Cardiac fibroblast (primary cell): ENCODE data around the gene ST3GAL4.

Experiments
- DNase-seq, 2 donors: peaks; one replicate each; pipeline versions ENCODE4 v3.0.0 to v3.0.0-alpha.2; 2010; ENCODE audit warnings: low read depth in 2 of 2
- H3K4me3 ChIP-seq, 2 donors: replicated peaks in 1 of 2; 1 replicate in 1 of 2; 2 replicates in 1 of 2; pipeline ENCODE4 v1.5.1; 2011; ENCODE audit warnings: low read depth in 2 of 2, low read length in 2 of 2, mild to moderate bottlenecking in 2 of 2, moderate library complexity in 1 of 2
- CTCF ChIP-seq: IDR thresholded peaks from one replicate; pipeline ENCODE4 v1.5.1; 2011; ENCODE audit warnings: low read depth, mild to moderate bottlenecking, low read length, inconsistent platforms

The ST3GAL4 gene

GRCh38 chr11:126443120-126443519, 87.6 kb downstream of the ST3GAL4 start:
- DNase-seq, result no peak
- H3K4me3 ChIP-seq, result no peak overlapping the region
- no peak for TF ChIP-seq CTCF

- TF ChIP-seq CTCF, result no peak
- H3K4me3 ChIP-seq, result no peak overlapping the region
- DNase-seq, result no peak
Observed at GRCh38 chr11:126444072-126444471, 88.6 kb downstream of the ST3GAL4 start.

GRCh38 chr11:126446581-126446980, 91.1 kb downstream of the ST3GAL4 start:
- DNase-seq, result no peak
- no peak overlapping the region for H3K4me3 ChIP-seq
- TF ChIP-seq CTCF, result no peak

DNA sequence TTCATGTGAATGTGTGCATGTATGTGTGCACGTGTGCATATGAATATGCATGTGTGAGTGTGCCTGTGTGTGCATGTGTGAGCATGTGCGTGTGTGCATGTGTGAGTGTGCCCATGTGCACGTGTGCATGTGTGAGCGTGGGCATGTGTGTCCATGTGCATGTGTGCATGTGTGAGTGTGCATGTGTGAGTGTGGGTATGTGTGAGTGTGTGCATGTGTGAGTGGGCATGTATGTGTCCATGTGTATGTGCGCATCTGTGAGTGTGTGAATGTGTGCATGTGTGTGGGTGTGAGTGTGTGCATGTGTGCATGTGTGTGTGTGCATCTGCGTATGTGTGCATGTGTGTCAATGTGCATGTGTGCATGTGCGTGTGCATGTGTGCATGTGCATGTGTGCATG, 94.7 kb downstream of the ST3GAL4 start:
- H3K4me3 ChIP-seq, result no peak overlapping the region
- DNase-seq, result no peak
- TF ChIP-seq CTCF, result no peak

- no peak for TF ChIP-seq CTCF
- no peak overlapping the region for H3K4me3 ChIP-seq
- no peak for DNase-seq
Observed at GRCh38 chr11:126450806-126451205, 95.3 kb downstream of the ST3GAL4 start.

DNA sequence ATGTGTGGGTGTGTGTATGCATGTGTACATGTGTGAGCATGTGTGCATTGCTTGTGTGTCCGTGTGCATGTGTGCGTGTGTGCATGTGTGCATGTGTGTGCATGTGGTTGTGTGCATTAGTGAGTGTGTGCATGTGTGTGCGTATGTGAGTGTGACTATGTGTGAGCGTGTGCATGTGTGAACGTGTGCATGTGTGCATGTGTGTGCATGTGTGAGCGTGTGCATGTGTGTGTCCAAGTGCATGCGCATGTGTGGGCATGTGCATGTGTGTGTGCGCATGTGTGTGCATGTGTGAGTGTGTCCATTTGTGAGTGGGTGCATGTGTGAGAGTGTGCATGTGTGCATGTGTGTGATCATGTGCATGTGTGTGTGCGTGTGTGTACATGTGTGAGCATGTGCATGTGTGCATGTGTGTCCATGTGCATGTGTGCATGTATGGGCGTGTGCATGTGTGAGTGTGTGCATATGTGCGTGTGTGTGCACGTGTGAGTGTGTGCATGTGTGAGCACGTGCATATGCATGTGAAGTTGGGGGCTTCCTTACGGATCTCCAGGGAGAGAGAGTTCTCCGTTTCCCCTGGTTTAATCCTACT, 95.8 kb downstream of the ST3GAL4 start:
- no peak overlapping the region for H3K4me3 ChIP-seq
- TF ChIP-seq CTCF, result no peak
- no peak for DNase-seq
